ENCODE measurements around the gene TSPAN3.

Gene TSPAN3

GRCh38 chr15:77016321-77016695 is 54.6 kb downstream of the TSPAN3 start:
- H3K4me1 ChIP-seq (ENCODE audit: control insufficient read depth, insufficient read depth, low read length), result no peaks in the 10 kb centered on the region

GRCh38 chr15:77015646-77016320 is 55.1 kb downstream of the TSPAN3 start:
- Histone ChIP-seq H3K4me2 (ENCODE audit: low read length) (no peak overlapping the region), H3K36me3 (ENCODE audit: insufficient read depth, low read length) (no peaks in the 10 kb centered on the region), H3K9ac (ENCODE audit: low read depth, low read length) (no peak overlapping the region), H3K4me3 (ENCODE audit: low read length) (no peak overlapping the region), H3K4me1 (ENCODE audit: control insufficient read depth, insufficient read depth, low read length) (no peaks in the 10 kb centered on the region), H3K9me3 (replicated peaks; ENCODE audit: low read length) (no peaks in the 10 kb centered on the region), H3K27me3 (ENCODE audit: control insufficient read depth, insufficient read depth, low read length) (peaks cover 4% of the 10 kb centered on the region)

More at GRCh38 chr15:77016321-77016695, 54.6 kb downstream of the TSPAN3 start:
- Histone ChIP-seq H3K9me3 (replicated peaks; ENCODE audit: low read length) (no peaks in the 10 kb centered on the region), H3K4me2 (ENCODE audit: low read length) (no peak overlapping the region), H3K9ac (ENCODE audit: low read depth, low read length) (no peak overlapping the region), H3K36me3 (ENCODE audit: insufficient read depth, low read length) (no peaks in the 10 kb centered on the region), H3K27me3 (ENCODE audit: control insufficient read depth, insufficient read depth, low read length) (no peaks in the 10 kb centered on the region), H3K4me3 (ENCODE audit: low read length) (no peak overlapping the region)

GRCh38 chr15:77014132-77015081 is 56.5 kb downstream of the TSPAN3 start:
- H3K27me3 ChIP-seq (ENCODE audit: control insufficient read depth, insufficient read depth, low read length), result peaks cover 12% of the 10 kb centered on the region
- H3K9me3 ChIP-seq (replicated peaks; ENCODE audit: low read length), result no peaks in the 10 kb centered on the region
- no peaks in the 10 kb centered on the region for H3K4me1 ChIP-seq (ENCODE audit: control insufficient read depth, insufficient read depth, low read length)
- H3K4me3 ChIP-seq (ENCODE audit: low read length), result no peak overlapping the region
- H3K36me3 ChIP-seq (ENCODE audit: insufficient read depth, low read length), result no peaks in the 10 kb centered on the region
- no peak overlapping the region for H3K9ac ChIP-seq (ENCODE audit: low read depth, low read length)
- no peak overlapping the region for H3K4me2 ChIP-seq (ENCODE audit: low read length)

GRCh38 chr15:77013776-77014131 is 57.2 kb downstream of the TSPAN3 start:
- H3K4me3 ChIP-seq (ENCODE audit: low read length), result no peak overlapping the region
- H3K27me3 ChIP-seq (ENCODE audit: control insufficient read depth, insufficient read depth, low read length), result peaks cover 18% of the 10 kb centered on the region
- H3K9me3 ChIP-seq (replicated peaks; ENCODE audit: low read length), result no peaks in the 10 kb centered on the region

GRCh38 chr15:77012868-77013267 is 58.0 kb downstream of the TSPAN3 start:
- Histone ChIP-seq H3K4me2 (ENCODE audit: low read length) (no peak overlapping the region), H3K36me3 (ENCODE audit: insufficient read depth, low read length) (no peaks in the 10 kb centered on the region), H3K9ac (ENCODE audit: low read depth, low read length) (no peak overlapping the region), H3K27me3 (ENCODE audit: control insufficient read depth, insufficient read depth, low read length) (peaks cover 24% of the 10 kb centered on the region), H3K4me3 (ENCODE audit: low read length) (no peak overlapping the region), H3K4me1 (ENCODE audit: control insufficient read depth, insufficient read depth, low read length) (no peaks in the 10 kb centered on the region), H3K9me3 (replicated peaks; ENCODE audit: low read length) (no peaks in the 10 kb centered on the region)

More at GRCh38 chr15:77013776-77014131, 57.2 kb downstream of the TSPAN3 start:
- Histone ChIP-seq H3K4me2 (ENCODE audit: low read length) (no peak overlapping the region), H3K9ac (ENCODE audit: low read depth, low read length) (no peak overlapping the region), H3K36me3 (ENCODE audit: insufficient read depth, low read length) (no peaks in the 10 kb centered on the region), H3K4me1 (ENCODE audit: control insufficient read depth, insufficient read depth, low read length) (no peaks in the 10 kb centered on the region)

- Histone ChIP-seq H3K36me3 (ENCODE audit: insufficient read depth, low read length) (no peaks in the 10 kb centered on the region), H3K4me2 (ENCODE audit: low read length) (no peak overlapping the region), H3K9ac (ENCODE audit: low read depth, low read length) (no peak overlapping the region), H3K9me3 (replicated peaks; ENCODE audit: low read length) (no peaks in the 10 kb centered on the region), H3K27me3 (ENCODE audit: control insufficient read depth, insufficient read depth, low read length) (peaks cover 25% of the 10 kb centered on the region), H3K4me3 (ENCODE audit: low read length) (no peak overlapping the region), H3K4me1 (ENCODE audit: control insufficient read depth, insufficient read depth, low read length) (no peaks in the 10 kb centered on the region)
These were observed 58.7 kb downstream of the TSPAN3 start for GRCh38 chr15:77012117-77012712.

- no peaks in the 10 kb centered on the region for H3K4me1 ChIP-seq (ENCODE audit: control insufficient read depth, insufficient read depth, low read length)
- no peaks in the 10 kb centered on the region for H3K9me3 ChIP-seq (replicated peaks; ENCODE audit: low read length)
- no peak overlapping the region for H3K9ac ChIP-seq (ENCODE audit: low read depth, low read length)
- H3K36me3 ChIP-seq (ENCODE audit: insufficient read depth, low read length), result no peaks in the 10 kb centered on the region
- H3K4me3 ChIP-seq (ENCODE audit: low read length), result no peak overlapping the region
- peaks cover 35% of the 10 kb centered on the region for H3K27me3 ChIP-seq (ENCODE audit: control insufficient read depth, insufficient read depth, low read length)
- H3K4me2 ChIP-seq (ENCODE audit: low read length), result no peak overlapping the region
These were observed 60.1 kb downstream of the TSPAN3 start for GRCh38 chr15:77010857-77011256.

- Histone ChIP-seq H3K4me3 (ENCODE audit: low read length) (no peak overlapping the region), H3K36me3 (ENCODE audit: insufficient read depth, low read length) (no peaks in the 10 kb centered on the region), H3K4me2 (ENCODE audit: low read length) (no peak overlapping the region), H3K27me3 (ENCODE audit: control insufficient read depth, insufficient read depth, low read length) (peaks cover 39% of the 10 kb centered on the region), H3K9me3 (replicated peaks; ENCODE audit: low read length) (no peaks in the 10 kb centered on the region), H3K4me1 (ENCODE audit: control insufficient read depth, insufficient read depth, low read length) (no peaks in the 10 kb centered on the region), H3K9ac (ENCODE audit: low read depth, low read length) (no peak overlapping the region)
These were observed 60.6 kb downstream of the TSPAN3 start for GRCh38 chr15:77010312-77010686.

GRCh38 chr15:77009646-77010311 is 61.1 kb downstream of the TSPAN3 start:
- Histone ChIP-seq H3K4me1 (ENCODE audit: control insufficient read depth, insufficient read depth, low read length) (no peaks in the 10 kb centered on the region), H3K4me2 (ENCODE audit: low read length) (no peak overlapping the region), H3K9me3 (replicated peaks; ENCODE audit: low read length) (no peaks in the 10 kb centered on the region), H3K4me3 (ENCODE audit: low read length) (no peak overlapping the region), H3K36me3 (ENCODE audit: insufficient read depth, low read length) (no peaks in the 10 kb centered on the region), H3K27me3 (ENCODE audit: control insufficient read depth, insufficient read depth, low read length) (peaks cover 39% of the 10 kb centered on the region), H3K9ac (ENCODE audit: low read depth, low read length) (no peak overlapping the region)

GRCh38 chr15:77009176-77009575 is 61.7 kb downstream of the TSPAN3 start:
- Histone ChIP-seq H3K4me1 (ENCODE audit: control insufficient read depth, insufficient read depth, low read length) (no peaks in the 10 kb centered on the region), H3K9me3 (replicated peaks; ENCODE audit: low read length) (no peaks in the 10 kb centered on the region), H3K36me3 (ENCODE audit: insufficient read depth, low read length) (no peaks in the 10 kb centered on the region), H3K4me2 (ENCODE audit: low read length) (no peak overlapping the region), H3K9ac (ENCODE audit: low read depth, low read length) (no peak overlapping the region), H3K27me3 (ENCODE audit: control insufficient read depth, insufficient read depth, low read length) (peaks cover 39% of the 10 kb centered on the region), H3K4me3 (ENCODE audit: low read length) (no peak overlapping the region)

- Histone ChIP-seq H3K4me2 (ENCODE audit: low read length) (no peak overlapping the region), H3K9me3 (replicated peaks; ENCODE audit: low read length) (no peaks in the 10 kb centered on the region), H3K27me3 (ENCODE audit: control insufficient read depth, insufficient read depth, low read length) (peaks cover 30% of the 10 kb centered on the region), H3K9ac (ENCODE audit: low read depth, low read length) (no peak overlapping the region), H3K36me3 (ENCODE audit: insufficient read depth, low read length) (no peaks in the 10 kb centered on the region), H3K4me1 (ENCODE audit: control insufficient read depth, insufficient read depth, low read length) (no peaks in the 10 kb centered on the region), H3K4me3 (ENCODE audit: low read length) (no peak overlapping the region)
These were observed 66.7 kb downstream of the TSPAN3 start for GRCh38 chr15:77004189-77004588.
